Measurements from ENCODE around the gene TTLL10.

GRCh38 chr1:1216770-1217620 lies 43.3 kb downstream of the TTLL10 start:
- TF ChIP-seq CTCF (conservative IDR thresholded peaks at IDR 0.05) (no peak), EZH2 (IDR thresholded peaks at IDR 0.05; ENCODE audit: low read depth) (no peak)

Data from PC-9 (cell line).